Measurements from ENCODE around the gene BICRA. TPM values are rescaled to one million over a fixed set of nuclear protein-coding genes. Genes with fewer than 3 reads are reported as not detected.

The BICRA gene
- total and polyA plus RNA-seq, 3 donors from 2014 or later: 9.2 to 19.2 (median 13.5) TPM

DNA sequence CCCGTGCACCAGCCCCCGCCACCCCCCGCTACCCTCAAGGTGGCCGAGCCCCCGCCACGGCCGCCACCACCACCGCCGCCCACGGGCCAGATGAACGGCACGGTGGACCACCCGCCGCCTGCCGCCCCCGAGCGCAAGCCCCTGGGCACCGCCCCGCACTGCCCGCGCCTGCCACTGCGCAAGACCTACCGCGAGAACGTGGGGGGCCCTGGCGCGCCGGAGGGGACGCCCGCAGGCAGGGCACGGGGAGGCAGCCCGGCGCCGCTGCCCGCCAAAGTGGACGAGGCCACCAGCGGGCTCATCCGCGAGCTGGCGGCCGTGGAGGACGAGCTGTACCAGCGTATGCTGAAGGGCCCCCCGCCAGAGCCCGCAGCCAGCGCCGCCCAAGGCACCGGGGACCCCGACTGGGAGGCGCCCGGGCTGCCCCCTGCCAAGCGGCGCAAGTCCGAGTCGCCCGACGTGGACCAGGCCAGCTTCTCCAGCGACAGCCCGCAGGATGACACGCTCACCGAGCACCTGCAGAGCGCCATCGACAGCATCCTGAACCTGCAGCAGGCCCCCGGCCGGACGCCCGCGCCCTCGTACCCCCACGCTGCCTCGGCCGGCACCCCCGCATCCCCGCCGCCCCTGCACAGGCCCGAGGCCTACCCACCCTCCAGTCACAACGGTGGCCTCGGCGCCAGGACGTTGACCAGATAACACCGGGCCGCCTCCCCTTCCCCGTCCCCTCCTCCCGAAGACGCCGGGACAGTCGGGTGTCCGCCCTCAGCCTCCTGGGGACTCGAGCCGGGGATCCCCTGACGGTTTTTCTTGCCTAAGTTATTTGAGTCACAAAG, 93.0 kb downstream of the BICRA start:
- TF ChIP-seq, protein P1, sequence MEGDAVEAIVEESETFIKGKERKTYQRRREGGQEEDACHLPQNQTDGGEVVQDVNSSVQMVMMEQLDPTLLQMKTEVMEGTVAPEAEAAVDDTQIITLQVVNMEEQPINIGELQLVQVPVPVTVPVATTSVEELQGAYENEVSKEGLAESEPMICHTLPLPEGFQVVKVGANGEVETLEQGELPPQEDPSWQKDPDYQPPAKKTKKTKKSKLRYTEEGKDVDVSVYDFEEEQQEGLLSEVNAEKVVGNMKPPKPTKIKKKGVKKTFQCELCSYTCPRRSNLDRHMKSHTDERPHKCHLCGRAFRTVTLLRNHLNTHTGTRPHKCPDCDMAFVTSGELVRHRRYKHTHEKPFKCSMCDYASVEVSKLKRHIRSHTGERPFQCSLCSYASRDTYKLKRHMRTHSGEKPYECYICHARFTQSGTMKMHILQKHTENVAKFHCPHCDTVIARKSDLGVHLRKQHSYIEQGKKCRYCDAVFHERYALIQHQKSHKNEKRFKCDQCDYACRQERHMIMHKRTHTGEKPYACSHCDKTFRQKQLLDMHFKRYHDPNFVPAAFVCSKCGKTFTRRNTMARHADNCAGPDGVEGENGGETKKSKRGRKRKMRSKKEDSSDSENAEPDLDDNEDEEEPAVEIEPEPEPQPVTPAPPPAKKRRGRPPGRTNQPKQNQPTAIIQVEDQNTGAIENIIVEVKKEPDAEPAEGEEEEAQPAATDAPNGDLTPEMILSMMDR (IDR thresholded peaks at IDR 0.05): no peak
- no peak for TF ChIP-seq POLR2A (IDR thresholded peaks at IDR 0.05)
- Histone ChIP-seq H3K4me1 (peaks cover 5% of the 10 kb centered on the region), H3K27ac (no peak overlapping the region), H3K9me3 (no peaks in the 10 kb centered on the region), H3K36me3 (ENCODE audit: low read depth, missing control alignments) (no peaks in the 10 kb centered on the region), H3K27me3 (no peaks in the 10 kb centered on the region), H3K4me3 (peak overlapping the region in 1 of 2 donors; percentile 23)
- WGBS, 2 donors: 71 to 84% methylated on average over 20 to 84 of the region's 91 CpGs
- DNase-seq: no peak
- intact Hi-C loops (cut with DNase I; ENCODE audit: low total_unique reads): no loop called here

DNA sequence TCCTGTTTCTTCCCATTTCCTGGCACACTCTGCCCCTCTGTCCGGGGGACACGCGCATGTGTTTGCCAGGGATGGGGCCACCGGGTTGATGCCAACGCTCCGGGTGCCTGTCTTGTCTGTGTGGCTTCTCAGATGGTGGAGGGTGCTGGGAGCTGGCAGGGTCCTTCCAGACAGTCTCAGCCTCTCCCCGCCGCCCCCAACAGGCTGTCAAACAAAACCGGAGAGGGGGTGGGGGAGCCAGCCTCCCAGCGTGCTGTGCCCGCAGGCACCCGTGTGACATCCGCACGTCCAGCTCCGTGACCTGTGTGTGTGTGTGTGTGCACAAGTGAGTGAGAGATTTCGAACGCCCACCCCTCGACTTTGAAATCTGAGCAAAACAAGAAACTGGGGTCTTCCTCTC, 93.7 kb downstream of the BICRA start:
- TF ChIP-seq POLR2A (IDR thresholded peaks at IDR 0.05): no peak
- TF ChIP-seq, protein P1 (IDR thresholded peaks at IDR 0.05): no peak
- Histone ChIP-seq H3K4me3 (no peak overlapping the region), H3K27ac (no peak overlapping the region), H3K36me3 (ENCODE audit: low read depth, missing control alignments) (no peaks in the 10 kb centered on the region), H3K9me3 (no peaks in the 10 kb centered on the region), H3K4me1 (peaks cover 3% of the 10 kb centered on the region), H3K27me3 (no peaks in the 10 kb centered on the region)
- WGBS, 2 donors: 46 to 84% methylated on average over 13 to 18 of the region's 18 CpGs
- no peak for DNase-seq
- intact Hi-C loops (cut with DNase I; ENCODE audit: low total_unique reads): no loop called here

DNA sequence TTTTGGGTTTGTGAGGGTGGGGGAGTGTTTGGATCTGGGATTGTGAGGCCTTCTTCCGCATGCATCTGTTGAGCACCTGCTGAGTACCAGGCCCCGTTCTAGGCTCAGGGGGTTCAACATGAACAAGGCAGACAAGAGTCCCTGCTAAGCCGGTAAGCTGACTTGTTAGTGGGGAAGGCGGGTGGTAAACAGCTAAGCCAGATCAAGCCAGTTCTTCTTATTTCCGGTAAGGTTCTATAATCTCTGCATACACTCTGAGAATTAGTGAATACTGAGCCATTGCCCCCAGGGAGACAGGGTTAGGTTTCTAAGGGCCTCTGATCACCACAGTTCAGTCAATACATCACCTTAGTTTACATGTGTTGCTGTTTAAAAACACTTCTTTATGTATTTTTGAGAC, 94.4 kb downstream of the BICRA start:
- H3K4me3 ChIP-seq: no peak overlapping the region
- no peak for DNase-seq
- H3K27ac ChIP-seq: no peak overlapping the region
- no peaks in the 10 kb centered on the region for H3K4me1 ChIP-seq
- no peaks in the 10 kb centered on the region for H3K27me3 ChIP-seq
- intact Hi-C loops (cut with DNase I; ENCODE audit: low total_unique reads): no loop called here
- WGBS, 2 donors: 74 to 87% methylated on average over 5 of the region's 5 CpGs
- H3K36me3 ChIP-seq (ENCODE audit: low read depth, missing control alignments): no peaks in the 10 kb centered on the region
- H3K9me3 ChIP-seq: no peaks in the 10 kb centered on the region
- TF ChIP-seq, protein P1 (IDR thresholded peaks at IDR 0.05): no peak
- TF ChIP-seq POLR2A (IDR thresholded peaks at IDR 0.05): no peak

DNA sequence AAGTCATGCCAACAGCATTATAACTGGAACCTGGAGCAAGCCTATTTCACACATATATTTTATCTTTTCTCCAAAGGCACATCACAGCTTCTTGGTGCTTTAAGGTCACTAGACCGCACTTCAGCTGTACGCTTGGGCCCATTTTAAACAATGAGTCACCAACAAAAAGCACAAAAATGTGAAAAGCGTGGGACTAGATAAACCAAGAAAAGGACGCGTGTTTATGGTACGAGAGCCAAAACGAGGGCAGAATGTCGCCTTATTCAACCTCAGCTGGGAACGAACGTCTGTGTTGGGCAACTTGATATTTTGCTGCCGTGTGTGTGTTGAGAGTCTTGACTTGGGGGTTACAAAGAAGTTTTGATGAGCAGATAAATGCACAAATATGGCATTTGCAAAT, 95.1 kb downstream of the BICRA start:
- Histone ChIP-seq H3K4me3 (no peak overlapping the region), H3K9me3 (no peaks in the 10 kb centered on the region), H3K36me3 (ENCODE audit: low read depth, missing control alignments) (no peaks in the 10 kb centered on the region), H3K27ac (no peak overlapping the region), H3K27me3 (no peaks in the 10 kb centered on the region), H3K4me1 (no peaks in the 10 kb centered on the region)
- intact Hi-C loops (cut with DNase I; ENCODE audit: low total_unique reads): no loop called here
- 78 to 89% methylated on average over 10 to 11 of the region's 11 CpGs for WGBS, 2 donors
- DNase-seq: no peak
- TF ChIP-seq, protein P1 (IDR thresholded peaks at IDR 0.05): no peak
- no peak for TF ChIP-seq POLR2A (IDR thresholded peaks at IDR 0.05)

DNA sequence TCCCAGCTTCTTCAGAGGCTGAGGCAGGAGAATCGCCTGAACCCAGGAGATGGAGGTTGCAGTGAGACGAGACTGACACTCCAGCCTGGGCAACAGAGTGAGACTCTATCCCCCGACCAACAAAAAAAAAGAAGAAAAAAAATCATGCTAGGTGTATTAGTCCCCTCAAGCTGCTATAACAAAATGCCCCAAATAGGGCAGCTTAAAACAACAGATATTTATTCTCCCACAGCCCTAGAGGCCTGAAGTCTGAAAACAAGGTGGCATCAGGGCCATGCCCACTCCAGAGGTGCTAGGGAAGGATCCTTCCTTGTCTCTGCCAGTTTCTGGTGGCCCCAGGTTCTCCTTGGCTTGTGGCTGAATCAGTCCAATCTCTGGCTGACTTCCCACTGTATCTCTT, 95.7 kb downstream of the BICRA start:
- Histone ChIP-seq H3K36me3 (ENCODE audit: low read depth, missing control alignments) (no peaks in the 10 kb centered on the region), H3K27ac (no peak overlapping the region), H3K4me3 (no peak overlapping the region), H3K4me1 (no peaks in the 10 kb centered on the region), H3K27me3 (no peaks in the 10 kb centered on the region), H3K9me3 (no peaks in the 10 kb centered on the region)
- no peak for DNase-seq
- intact Hi-C loops (cut with DNase I; ENCODE audit: low total_unique reads): no loop called here
- TF ChIP-seq, protein P1 (IDR thresholded peaks at IDR 0.05): no peak
- no peak for TF ChIP-seq POLR2A (IDR thresholded peaks at IDR 0.05)
- 85 to 97% methylated on average over 3 of the region's 3 CpGs for WGBS, 2 donors

Data from testis (tissue), 3 donors.